ENCODE data around the gene NAE1. TPM values are rescaled to one million over a fixed set of nuclear protein-coding genes. Genes with fewer than 3 reads are reported as not detected.
A peak's percentile ranks its signal among the peaks of the same experiment; 100 is the strongest.
"Not testable (repeated sequence)": the region's sequence is repeated elsewhere in the genome, so short reads cannot be mapped to it uniquely, and the experiment has no call there.

The NAE1 gene
- total RNA-seq: 19.5 TPM

DNA sequence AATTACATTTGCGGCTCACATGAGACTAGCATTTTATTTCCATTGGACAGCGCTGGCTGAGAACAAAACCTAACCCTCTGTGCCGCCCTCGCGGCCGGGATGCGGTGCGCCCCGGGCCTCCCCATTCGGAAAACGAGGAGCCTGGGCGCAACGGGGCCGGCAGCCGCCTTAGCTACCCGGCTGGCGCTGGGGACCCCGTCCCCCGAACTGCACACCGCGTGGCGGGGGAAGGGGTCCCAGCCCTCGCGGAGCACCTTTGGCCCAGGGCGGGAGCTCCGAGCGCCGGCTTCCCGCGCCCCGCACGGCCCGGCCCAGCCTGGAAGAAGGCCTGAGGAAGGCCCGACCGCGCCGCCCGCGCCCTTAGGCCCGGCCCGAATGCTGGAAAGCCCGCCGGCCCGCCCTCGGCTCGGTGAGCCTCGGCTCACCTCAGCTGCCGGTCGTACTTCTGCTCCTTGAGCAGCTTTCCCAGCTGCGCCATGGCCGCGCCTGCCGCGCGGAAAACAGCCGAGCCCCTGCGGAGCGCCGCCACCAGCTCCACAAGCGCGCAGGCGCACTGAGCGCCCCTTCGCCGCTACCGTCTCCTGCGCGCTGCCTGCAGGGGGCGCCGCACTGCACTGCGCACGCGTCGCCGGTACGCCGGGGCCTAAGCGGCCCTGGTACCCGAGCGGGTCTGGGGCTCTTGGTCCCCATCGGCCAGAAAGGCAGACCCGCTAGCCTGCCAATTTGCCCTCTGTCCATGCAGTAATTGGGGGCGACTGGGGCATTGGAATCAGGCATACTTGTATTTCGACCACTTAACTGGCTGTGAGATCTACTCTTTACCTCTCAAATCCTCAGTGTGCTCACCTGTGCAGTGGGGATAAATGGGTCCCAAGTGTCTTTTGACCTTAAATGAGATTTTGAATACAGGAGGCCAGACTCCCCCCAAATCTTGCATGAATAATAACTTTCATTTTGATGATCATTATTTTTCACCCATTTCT lies at the start of gene NAE1:
Gene NAE1, minus strand, starts transcription at position 555 of the 983 bp plus-strand sequence. Its CDS starts 77 bp downstream, at position 478.
- peak; percentile 98 for ATAC-seq

DNA sequence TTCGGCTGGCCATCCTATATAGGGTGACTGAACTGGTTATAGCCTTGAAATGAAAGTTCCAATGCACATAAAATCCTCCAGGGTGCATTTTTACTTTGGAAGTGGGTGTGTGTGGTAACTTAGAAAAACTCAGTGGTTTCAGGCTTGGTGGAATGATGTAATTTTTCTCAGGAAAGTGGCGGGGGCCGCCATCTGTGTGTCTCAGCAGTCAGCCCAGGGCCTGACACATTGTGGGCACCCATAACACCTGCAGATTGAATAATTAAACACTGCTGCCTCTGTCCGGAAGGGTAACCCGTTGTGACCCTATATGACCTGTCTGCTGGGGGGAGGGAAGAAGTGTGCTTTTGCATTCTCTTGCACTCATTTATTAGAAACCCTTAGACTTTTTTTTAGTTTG lies 47.3 kb upstream of the NAE1 start:
- DNase-seq (ENCODE audit: low spot score): no peak
- no peak for ATAC-seq

More for the DNA sequence above, at the start of gene NAE1:
- peak; percentile 90 for DNase-seq (ENCODE audit: low spot score)

DNA sequence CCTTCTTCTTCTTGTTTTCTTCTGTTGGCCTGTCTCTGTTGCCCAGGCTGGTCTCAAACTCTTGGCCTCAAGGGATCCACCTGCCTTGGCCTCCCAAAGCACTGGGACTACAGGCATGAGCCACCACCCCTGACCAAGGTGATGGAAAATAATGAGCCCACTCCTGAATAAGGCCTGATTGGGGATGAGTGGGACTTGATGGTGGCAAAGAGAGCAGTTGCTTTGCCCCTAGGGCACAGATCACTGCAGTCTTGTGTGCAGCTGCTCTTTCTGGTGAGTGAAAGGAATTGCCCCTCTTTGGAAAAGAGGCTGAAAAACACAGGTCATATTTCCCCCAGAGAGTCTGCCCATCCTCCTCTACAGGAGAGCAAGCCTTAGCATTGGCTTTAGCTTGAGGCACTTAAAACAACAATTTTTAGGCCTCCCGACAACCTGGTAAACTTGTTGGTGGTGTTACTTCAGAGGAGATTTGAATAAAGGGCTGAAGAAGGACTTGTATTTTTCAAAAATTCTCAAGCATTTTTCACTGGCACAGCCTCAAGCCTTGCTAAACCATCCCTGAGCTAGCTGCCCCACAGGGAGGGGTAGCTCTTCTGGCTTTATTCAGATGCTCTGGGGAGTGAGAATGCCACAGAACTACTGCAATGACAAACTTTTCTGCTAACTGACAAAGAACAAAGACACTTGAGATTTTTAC lies 43.5 kb upstream of the NAE1 start:
- ATAC-seq (no peak), DNase-seq (ENCODE audit: low spot score) (no peak)

DNA sequence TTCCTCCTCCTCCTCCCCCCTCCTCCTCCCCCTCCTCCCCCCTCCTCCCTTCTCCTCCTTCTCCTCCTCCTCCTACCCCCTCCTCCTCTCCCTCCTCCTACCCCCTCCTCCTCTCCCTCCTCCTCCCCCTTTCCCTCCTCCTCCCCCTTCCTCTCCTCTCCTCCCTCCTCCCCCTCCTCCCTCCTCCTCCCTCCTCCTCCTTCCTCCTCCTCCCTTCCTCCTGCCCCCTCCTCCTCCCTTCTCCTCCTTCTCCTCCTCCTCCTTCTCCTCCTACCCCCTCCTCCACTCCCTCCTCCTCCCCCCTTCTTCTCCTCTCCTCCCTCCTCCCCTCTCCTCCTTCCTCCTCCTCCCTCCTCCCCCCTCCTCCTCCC lies 42.9 kb upstream of the NAE1 start:
- ATAC-seq (no peak), DNase-seq (ENCODE audit: low spot score) (no peak)

DNA sequence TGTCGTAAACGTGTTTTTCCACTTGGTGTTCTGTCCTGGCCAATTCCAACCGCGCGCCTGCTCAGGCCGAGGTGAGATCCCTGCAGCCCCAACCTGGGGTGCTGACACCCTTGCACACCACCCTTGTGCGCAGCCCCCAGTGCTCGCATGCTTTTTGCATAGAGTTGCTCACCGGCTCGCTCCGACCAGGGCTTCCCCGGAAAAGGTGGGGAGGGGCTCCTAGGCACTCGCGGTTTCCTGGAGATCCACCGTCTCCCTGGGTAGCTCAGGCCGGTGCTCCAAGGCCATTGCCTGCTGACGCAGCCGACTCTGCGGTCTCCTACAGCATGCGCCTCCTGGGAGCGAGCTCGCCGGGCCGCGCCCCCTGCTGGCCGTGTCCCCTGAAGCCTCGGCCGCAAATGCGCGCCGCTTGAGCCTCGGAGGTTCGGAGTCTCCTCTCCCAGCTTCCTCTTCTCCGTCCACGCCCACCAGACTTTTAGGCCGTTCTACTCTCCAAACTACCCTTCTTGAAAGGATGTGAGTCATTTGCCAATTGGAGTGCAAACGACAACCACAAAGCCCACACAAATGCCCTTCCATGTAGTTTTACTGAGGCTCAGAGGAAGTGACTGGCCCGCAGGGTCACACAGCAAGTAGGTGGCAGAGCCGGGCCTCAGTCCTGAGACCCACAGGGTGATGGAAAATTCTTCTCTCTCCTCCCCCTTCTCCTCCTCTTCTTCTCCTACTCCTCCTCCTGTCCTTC lies 42.3 kb upstream of the NAE1 start:
- DNase-seq (ENCODE audit: low spot score) (peak; percentile 86), ATAC-seq (peak; percentile 96)

DNA sequence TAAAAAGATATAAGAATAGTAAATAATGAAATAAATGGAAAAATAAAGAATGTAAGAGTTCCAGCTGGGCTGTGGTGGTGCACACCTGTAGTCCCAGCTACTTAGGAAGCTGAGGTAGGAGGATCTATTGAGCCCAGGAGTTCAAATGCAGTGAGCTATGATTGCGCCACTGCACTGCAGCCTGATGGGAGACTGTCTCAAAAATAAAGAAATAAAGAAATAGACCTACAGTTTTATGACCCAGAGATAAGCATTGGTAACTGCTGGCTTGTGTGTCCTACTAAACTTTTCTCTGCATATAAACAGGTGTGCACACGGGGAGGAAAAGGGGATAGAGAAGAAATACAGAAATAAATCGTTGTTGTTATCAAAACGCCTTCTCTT lies 41.8 kb upstream of the NAE1 start:
- DNase-seq (ENCODE audit: low spot score) (no peak), ATAC-seq (no peak)

DNA sequence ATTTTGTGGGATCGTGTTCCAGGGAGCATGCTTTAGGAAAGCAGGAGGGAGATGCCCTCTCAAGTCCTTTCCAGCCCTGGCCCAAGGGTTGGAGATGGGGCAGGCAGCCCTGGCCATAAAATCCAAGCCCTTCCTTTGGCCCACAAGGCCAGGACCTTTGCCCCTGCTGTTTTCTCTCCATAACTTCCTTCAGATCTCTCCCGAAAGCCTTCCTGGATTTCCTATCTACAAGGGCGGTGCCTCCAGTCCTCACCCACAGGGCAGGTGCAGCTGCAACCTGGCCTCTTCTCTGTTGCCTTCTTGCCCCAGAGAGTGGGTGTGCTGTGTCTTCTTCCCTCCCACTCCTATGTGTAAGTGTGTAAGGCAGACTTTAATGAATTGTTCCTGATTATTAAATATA lies 41.1 kb upstream of the NAE1 start:
- no peak for DNase-seq (ENCODE audit: low spot score)
- ATAC-seq: no peak

DNA sequence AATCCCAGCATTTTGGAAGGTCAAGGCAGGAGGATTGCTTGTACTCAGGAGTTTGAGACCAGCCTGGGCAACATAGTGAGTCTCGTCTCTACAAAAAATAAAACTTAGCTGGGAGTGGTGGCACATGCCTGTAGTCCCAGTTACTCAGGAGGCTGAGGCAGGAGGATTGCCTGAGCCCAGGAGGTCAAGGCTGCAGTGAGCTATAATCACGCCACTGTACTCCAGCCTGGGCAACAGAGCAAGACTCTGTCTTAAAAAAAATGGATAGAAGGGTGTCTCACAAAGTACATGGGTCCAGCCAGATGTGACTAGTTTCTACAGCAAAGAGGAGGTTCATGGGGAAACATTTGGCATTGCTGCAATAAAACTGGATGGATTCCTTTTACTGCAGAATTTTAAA lies 40.6 kb upstream of the NAE1 start:
- not testable (repeated sequence) for DNase-seq (ENCODE audit: low spot score); ATAC-seq

DNA sequence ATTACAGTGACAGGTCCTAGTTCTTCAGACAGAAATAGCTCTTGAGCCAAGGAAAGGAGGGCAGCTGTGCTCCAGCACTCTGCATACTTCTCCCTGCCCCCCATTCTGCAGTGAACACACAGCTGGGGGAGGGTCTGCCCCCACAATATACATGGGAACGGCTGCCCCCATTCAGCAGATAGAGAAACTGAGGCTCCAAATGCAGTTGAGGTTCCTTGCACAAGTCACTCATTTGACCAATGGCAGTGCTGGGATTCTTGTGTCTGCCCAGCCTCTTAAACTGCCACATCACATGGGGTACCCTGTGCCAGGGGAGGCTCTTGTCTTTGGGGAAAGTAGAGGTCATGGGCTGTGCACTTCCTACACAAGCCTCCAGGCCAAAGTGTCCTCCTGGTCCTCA lies 38.6 kb upstream of the NAE1 start:
- DNase-seq (ENCODE audit: low spot score): no peak
- no peak for ATAC-seq

DNA sequence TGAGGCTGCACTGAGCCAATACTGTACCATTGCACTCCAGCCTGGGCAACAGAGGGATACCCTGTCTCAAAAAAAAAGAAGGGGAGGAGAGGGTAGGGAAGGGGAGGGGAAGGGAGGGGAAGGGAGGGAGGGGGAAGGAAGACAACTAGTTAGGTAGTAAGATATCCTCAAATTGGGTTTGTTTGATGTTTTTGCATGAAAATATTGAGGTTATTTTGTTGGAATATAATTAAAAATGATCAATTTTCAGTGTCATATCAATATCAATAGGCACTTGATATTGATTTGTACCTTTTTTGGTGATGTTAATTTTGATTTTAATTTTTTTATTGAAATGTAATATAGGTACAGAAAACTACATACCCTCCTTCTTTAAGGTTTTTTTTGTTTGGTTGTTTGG lies 32.9 kb upstream of the NAE1 start:
- no peak for ATAC-seq

DNA sequence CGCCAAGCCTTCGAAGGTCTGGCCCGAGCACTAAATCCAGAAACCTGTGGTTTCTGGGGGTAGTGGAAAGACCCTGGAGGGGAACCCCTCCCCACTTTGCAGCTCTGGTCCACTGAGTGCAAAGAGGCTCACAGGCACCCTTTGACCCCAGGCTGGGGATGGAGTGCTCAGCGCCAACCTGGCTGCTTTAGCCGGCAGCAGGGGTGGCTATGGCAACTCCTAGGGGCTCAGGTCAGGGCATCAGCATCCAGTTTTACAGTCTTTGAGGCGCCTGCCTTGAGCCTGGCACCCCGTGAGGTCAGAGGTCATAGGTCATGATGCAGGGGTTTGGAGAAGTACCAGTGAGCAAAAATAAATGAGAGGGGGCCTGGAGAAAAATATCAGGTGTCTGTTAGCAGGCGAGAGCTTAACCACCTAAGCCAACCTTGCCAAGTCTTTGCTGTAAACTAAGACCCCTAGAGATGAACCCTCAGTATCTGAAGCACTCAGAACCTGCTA lies 31.3 kb upstream of the NAE1 start:
- ATAC-seq (no peak), DNase-seq (ENCODE audit: low spot score) (no peak)

More for the DNA sequence above, 32.9 kb upstream of the NAE1 start:
- DNase-seq (ENCODE audit: low spot score): no peak

DNA sequence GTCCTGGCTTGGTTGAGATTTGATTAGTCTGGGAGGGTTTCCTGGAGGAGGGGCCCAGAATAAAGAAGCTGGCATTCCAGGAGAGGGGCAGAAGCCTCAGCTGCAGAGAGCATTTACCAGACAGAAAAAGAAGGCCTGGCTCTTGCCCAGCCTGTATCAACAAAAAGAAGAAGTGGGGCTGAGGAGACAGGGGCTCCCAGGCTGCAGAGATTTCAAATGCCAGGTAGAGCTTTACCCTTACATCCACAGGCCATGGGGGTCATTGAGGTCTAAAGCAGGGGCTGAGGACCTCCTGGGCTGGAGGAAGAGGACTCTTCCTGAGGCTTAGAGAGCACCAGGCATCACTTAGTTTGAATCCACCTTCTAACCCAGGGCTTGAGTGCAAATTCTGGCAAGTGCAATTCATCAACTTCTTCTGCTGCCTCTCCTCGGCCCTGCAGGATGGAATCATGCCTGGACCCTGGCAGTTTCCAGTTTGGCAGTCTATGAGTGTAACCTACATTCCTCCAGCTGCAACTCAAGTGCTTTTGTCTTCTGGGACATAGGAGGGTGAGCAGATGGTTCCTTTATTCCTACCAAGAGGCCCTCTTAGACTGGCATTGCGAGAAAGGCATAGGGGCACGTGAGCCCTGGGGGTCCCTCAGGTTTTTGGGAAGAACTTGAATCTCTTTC lies 28.8 kb upstream of the NAE1 start:
- DNase-seq (ENCODE audit: low spot score): no peak
- ATAC-seq: no peak

DNA sequence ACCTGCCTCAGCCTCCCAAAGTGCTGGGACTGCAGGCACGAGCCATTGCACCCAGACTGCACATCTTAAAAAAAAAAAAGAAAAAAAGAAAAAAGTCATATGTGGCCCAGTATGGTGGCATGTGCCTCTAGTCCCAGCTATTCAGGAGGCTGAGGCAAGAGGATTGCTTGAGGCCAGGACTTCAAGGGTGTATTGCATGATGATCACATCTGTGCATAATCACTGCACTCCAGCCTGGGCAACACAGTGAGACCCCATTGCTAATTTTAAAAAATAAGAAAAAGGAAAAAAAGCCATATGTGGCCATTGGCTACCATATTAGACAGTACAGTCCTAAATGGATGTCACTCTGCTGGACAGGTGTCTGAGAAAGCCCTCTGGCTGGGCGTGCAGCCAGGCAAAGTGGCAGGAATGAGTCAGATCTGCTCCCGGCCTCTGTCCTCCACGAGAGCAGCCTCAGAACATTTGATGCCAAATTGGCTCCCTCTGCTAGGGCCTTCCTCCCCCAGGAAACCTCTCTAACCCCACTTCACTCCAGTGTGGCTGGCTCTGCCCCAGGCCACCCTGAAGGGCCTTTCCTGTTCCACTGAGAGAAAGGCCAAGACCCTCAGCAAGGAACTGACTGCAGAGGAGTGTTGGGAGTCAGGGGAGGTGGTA lies 28.1 kb upstream of the NAE1 start:
- DNase-seq (ENCODE audit: low spot score) (no peak), ATAC-seq (peak; percentile 79)

DNA sequence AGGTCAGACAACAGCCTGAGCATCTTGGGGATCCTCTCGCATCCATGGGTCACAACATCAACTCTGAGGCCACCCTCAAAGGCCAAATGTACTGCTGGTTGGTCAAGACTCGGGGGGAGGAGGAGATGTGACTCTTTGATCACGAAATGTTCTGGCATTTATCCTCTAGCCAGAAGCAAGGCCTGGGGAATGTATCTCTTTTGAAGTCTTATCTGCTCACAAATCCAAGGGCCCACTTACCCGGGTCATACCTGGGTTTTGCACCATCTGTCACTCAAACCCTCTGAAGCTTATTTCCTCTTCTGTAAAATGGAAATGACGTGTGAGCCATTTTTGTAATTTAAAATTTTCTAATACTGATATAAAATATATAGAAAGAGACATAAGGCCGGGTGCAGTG lies 26.7 kb upstream of the NAE1 start:
- DNase-seq (ENCODE audit: low spot score): no peak
- no peak for ATAC-seq

DNA sequence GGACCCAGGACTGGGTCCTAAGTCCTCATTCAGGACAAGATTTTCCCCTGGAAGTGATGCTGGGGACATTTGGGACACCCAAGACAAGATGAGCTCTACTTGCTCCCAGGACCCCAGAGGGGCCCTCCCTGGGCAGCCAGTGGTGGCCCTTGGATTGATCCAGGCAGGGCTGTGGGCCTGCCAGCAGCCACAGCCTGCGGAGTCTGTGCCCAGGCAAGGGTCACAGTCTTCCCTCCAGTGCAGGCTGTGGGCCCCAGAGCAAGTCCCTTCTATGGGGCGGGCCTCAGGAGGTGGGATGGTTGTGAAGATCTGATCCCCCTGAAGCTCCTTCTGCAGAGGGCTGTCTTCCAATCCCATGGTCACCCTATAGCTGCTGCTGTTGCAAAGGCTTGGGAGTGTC lies 26.0 kb upstream of the NAE1 start:
- ATAC-seq: no peak
- DNase-seq (ENCODE audit: low spot score): no peak

DNA sequence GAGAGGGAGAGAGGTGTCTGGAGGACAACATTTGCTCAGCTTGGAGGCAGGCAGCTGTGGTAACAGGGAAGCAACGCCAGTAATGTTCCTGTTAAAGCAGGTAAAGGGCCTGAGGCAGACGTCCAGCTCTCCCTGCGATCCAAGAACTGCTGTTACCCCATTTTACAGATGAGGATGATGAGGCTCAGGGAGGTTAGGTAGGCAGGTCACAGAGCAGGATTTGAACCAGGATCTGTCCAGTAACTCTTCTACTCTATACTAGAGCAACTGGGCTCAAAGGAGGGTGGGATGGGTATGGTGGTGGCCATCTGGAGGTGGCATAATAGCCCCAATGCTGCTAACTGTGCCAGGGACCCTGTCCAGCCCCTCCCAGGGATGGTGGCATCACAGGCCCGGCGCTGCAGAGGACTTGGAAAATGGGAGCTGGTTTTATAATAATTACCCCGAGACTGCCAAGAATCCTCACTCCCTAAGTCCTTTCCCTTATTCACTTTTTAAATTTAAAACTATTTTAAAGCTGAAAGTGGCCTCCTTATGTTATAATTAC lies 25.5 kb upstream of the NAE1 start:
- no peak for DNase-seq (ENCODE audit: low spot score)
- ATAC-seq: no peak

DNA sequence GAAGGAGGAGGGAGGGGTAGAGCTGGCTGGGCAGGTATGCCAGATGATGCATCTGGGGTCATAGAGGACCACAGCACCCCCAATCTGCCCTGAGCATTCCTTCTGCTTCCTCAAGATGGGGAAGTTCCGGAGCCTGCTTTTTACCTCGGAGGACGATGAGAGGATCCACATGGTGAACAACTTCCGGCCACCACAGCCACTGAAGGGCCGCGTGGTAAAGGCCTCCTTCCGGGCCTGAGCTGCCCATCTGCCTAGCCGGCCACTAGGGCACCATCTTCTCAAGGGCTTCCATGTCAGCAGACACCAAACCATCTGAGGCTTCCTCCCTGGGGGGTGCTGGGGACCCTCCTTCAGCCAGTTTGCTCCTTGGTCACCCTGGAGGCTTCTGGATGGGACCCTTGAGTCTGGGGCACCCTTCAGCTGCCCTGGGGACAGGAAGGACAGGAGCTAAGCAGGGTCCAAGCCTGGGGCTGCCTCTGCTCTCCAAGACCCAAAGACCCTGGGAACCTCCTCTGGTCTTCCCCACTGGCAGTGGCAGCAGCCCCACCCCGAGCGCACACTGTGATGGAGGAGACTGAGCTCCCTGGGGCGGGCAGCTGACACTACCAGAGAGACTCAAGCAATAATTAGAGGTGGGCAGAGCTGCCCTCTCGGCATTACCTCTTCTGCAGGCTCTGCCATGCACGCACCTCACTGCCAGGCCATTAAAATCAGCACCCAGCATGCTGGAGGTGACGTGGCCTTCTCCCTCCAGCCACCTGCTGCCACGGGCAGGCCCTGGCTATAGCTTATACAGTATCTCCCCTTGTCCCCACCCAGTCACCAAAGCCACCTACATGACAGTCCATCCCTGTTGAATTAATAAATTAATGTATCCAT lies 22.7 kb upstream of the NAE1 start:
- ATAC-seq (no peak), DNase-seq (ENCODE audit: low spot score) (no peak)

DNA sequence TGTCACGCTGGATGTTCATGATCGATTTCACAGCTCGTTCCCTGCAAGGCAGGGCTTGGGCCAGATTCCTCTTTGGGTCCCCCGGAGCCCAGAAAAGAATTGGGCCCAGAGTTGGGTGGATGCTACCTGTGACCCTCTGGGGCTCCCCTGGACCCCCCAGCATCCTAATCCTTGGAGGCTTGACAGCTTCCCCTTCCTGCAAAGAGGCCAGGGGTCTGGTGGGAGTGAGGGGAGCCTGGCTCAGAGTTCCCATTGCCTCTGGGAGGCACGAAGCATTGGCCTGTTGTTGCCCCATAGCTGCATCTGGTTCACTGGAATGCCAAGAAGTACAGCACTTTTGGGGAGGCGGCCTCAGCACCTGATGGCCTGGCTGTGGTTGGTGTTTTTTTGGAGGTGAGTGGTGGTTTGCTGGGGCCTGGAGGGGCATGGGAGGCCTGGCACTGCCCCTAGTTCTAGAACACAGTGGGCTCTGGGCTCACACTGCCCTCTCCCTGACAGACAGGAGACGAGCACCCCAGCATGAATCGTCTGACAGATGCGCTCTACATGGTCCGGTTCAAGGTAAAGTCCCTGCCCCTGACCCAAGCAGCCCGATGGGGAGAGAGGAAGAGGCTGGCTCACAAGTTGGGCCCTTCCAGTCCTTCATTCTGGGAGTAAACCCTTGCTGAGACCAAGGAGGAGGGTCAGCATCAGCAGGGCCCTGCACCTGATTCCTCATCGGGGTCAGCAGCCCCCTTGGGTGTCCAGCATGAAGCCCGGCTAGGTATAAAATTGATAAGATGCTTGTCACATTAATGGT lies 20.6 kb upstream of the NAE1 start:
- DNase-seq (ENCODE audit: low spot score) (no peak), ATAC-seq (no peak)
